PC-3 (cell line): ENCODE measurements around the gene EPB41L3.

Experiments
- CTCF ChIP-seq: fragments of 300-600 bp; sonication (generic); conservative IDR thresholded peaks from 2 replicates; pipeline ENCODE4 v1.5.1; 2017; ENCODE audit warnings: antibody characterized with exemption, low read depth, mild to moderate bottlenecking, low read length
- EZH2 ChIP-seq: fragments of 300-600 bp; sonication (generic); IDR thresholded peaks from one replicate; pipeline ENCODE4 v1.6.1; 2017; ENCODE audit warnings: antibody characterized with exemption, mild to moderate bottlenecking, low read length; ENCODE audit not compliant: unreplicated experiment
- EZH2phosphoT487 ChIP-seq: fragments of 300-600 bp; sonication (generic); IDR thresholded peaks from 2 replicates; pipeline ENCODE4 v1.6.1; 2018; ENCODE audit warnings: mild to moderate bottlenecking, antibody characterized with exemption, low read length, borderline replicate concordance

- no peak for TF ChIP-seq CTCF
- TF ChIP-seq EZH2: no peak
- no peak for TF ChIP-seq EZH2phosphoT487
These were observed 103.7 kb downstream of the EPB41L3 start for GRCh38 chr18:5439986-5440696.
